ENCODE results near the gene ZFAND2B.
"Not testable (repeated sequence)": the region's sequence is repeated elsewhere in the genome, so short reads cannot be mapped to it uniquely, and the experiment has no call there.

The ZFAND2B gene

DNA sequence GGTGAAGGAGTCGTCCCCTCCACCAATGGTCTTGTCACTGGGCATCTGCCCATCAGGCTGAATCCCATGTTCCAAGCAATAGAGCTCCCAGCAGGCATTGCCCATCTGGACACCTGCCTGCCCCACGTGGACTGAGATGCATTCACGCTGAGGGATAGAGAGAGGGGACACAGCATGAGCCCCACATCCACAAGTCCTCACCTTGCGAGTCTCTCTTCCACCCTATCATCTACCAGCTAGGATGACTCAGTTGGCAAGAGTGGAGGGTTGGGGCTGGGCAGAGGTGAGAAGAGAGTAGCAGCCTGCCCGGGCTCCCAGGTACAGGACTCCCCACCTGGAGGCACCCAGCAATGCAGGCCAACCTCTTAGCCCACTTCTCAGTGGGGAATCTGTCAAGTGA lies 45.5 kb downstream of the ZFAND2B start:
- Histone ChIP-seq H3K36me3 (ENCODE audit: control insufficient read depth, insufficient read depth, low read length) (peaks cover 18% of the 10 kb centered on the region), H3K4me3 (replicated peaks; ENCODE audit: low read depth, low read length) (peak overlapping the region; percentile 92), H3K27me3 (replicated peaks; ENCODE audit: control insufficient read depth, insufficient read depth, low read length) (no peaks in the 10 kb centered on the region)
- no peak for DNase-seq (ENCODE audit: extremely low read depth, insufficient read length)
- TF ChIP-seq CTCF (IDR thresholded peaks at IDR 0.05; ENCODE audit: insufficient read depth, low read length, poor library complexity, severe bottlenecking) = no peak

GRCh38 chr2:219252570-219252899 lies 46.0 kb downstream of the ZFAND2B start:
- Histone ChIP-seq H3K4me3 (replicated peaks; ENCODE audit: low read depth, low read length) (peak overlapping the region; percentile 92), H3K36me3 (ENCODE audit: control insufficient read depth, insufficient read depth, low read length) (peaks cover 17% of the 10 kb centered on the region), H3K27me3 (replicated peaks; ENCODE audit: control insufficient read depth, insufficient read depth, low read length) (no peaks in the 10 kb centered on the region)
- no peak for TF ChIP-seq CTCF (IDR thresholded peaks at IDR 0.05; ENCODE audit: insufficient read depth, low read length, poor library complexity, severe bottlenecking)
- no peak for DNase-seq (ENCODE audit: extremely low read depth, insufficient read length)

DNA sequence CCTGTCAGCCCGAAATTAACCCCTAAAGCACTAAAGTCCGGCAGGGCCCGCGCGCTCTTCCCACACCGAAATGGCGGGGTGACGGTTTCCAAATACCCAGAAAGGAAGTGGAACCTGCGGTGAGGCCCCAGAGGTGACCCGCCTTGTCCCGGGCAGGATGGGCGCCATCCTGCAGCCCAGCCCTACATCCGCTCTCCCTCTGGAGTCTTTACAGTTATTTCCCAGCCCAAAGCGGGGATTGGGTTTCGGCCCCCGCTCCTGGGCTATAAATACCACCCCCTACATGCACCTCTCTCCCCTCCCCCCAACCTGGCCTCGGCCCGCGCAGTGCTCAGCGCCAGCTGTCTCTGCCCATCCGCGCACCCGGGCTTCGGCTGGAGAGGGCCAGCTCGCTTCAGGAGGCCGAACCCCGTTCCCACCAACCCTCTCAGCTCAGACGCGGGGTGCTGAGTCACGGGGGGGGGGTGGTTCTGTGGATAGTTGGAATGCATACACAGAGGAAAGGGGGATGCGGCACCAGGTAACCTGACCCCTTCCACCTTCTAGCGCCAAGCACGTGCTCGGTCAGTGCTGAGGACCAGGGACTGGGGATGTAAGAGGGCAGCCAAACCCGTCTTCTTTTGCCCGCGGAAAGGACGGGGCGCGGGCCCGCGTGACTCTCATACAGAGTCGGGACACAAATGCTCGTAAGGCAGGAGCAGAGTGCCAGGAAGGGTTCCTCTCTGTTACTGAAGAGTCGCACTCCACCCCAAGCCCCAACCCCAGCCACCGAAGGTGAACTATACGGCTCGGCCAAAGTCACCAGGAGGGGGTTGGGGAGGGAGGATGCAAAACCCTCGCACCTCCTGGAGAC lies 46.5 kb downstream of the ZFAND2B start, which contains the start of gene TUBA4B:
TUBA4B (plus strand) TSS at position 344 of the 853 bp plus-strand sequence; CDS start at position 509, 165 bp downstream.
- peak within 1 kb of the TSS; percentile 92 for H3K4me3 ChIP-seq (replicated peaks; ENCODE audit: low read depth, low read length)
- DNase-seq (ENCODE audit: extremely low read depth, insufficient read length) = peak; percentile 69
- H3K36me3 ChIP-seq (ENCODE audit: control insufficient read depth, insufficient read depth, low read length) = peaks cover 14% of the 10 kb centered on the region
- no peaks in the 10 kb centered on the region for H3K27me3 ChIP-seq (replicated peaks; ENCODE audit: control insufficient read depth, insufficient read depth, low read length)
- no peak for TF ChIP-seq CTCF (IDR thresholded peaks at IDR 0.05; ENCODE audit: insufficient read depth, low read length, poor library complexity, severe bottlenecking)

GRCh38 chr2:219253753-219254589 lies 47.4 kb downstream of the ZFAND2B start, which contains the start of gene TUBA4A:
Gene TUBA4A, minus strand, starts transcription at chr2:219253918. Its CDS starts 60 bp downstream, at chr2:219253858.
- Histone ChIP-seq H3K27me3 (replicated peaks; ENCODE audit: control insufficient read depth, insufficient read depth, low read length) (no peaks in the 10 kb centered on the region), H3K4me3 (replicated peaks; ENCODE audit: low read depth, low read length) (peak within 1 kb of the TSS; percentile 92), H3K36me3 (ENCODE audit: control insufficient read depth, insufficient read depth, low read length) (peaks cover 12% of the 10 kb centered on the region)
- DNase-seq (ENCODE audit: extremely low read depth, insufficient read length) = peak; percentile 91
- TF ChIP-seq CTCF (IDR thresholded peaks at IDR 0.05; ENCODE audit: insufficient read depth, low read length, poor library complexity, severe bottlenecking) = no peak

GRCh38 chr2:219254590-219255201 lies 48.1 kb downstream of the ZFAND2B start:
- no peak for TF ChIP-seq CTCF (IDR thresholded peaks at IDR 0.05; ENCODE audit: insufficient read depth, low read length, poor library complexity, severe bottlenecking)
- H3K27me3 ChIP-seq (replicated peaks; ENCODE audit: control insufficient read depth, insufficient read depth, low read length) = no peaks in the 10 kb centered on the region
- DNase-seq (ENCODE audit: extremely low read depth, insufficient read length) = peak; percentile 60
- peak overlapping the region; percentile 92 for H3K4me3 ChIP-seq (replicated peaks; ENCODE audit: low read depth, low read length)
- peaks cover 12% of the 10 kb centered on the region for H3K36me3 ChIP-seq (ENCODE audit: control insufficient read depth, insufficient read depth, low read length)

GRCh38 chr2:219258942-219259341 lies 52.4 kb downstream of the ZFAND2B start:
- not testable (repeated sequence) for DNase-seq (ENCODE audit: extremely low read depth, insufficient read length); H3K36me3 ChIP-seq (ENCODE audit: control insufficient read depth, insufficient read depth, low read length); H3K27me3 ChIP-seq (replicated peaks; ENCODE audit: control insufficient read depth, insufficient read depth, low read length); H3K4me3 ChIP-seq (replicated peaks; ENCODE audit: low read depth, low read length)

Measured in GM06990 (cell line).